ENCODE results near the gene ANLN.

ANLN gene

GRCh38 chr7:36389371-36390198 lies at the start of gene ANLN:
Gene ANLN, plus strand, starts transcription at chr7:36389862. Its CDS starts 165 bp downstream, at chr7:36390027.
- H3K27me3 ChIP-seq (ENCODE audit: insufficient read depth, low read length): no peaks in the 10 kb centered on the region
- peaks cover 14% of the 10 kb centered on the region for H3K4me1 ChIP-seq (ENCODE audit: insufficient read depth, low read length)
- H3K4me3 ChIP-seq (ENCODE audit: low read length): peak within 1 kb of the TSS; percentile 96
- H3K9me3 ChIP-seq (ENCODE audit: low read length): no peaks in the 10 kb centered on the region
- H2AFZ ChIP-seq (ENCODE audit: low read depth, low read length): peak within 1 kb of the TSS; percentile 96
- no peaks in the 10 kb centered on the region for H3K36me3 ChIP-seq (ENCODE audit: insufficient read depth, low read length)

- Histone ChIP-seq H2AFZ (ENCODE audit: low read depth, low read length) (no peak overlapping the region), H3K36me3 (ENCODE audit: insufficient read depth, low read length) (no peaks in the 10 kb centered on the region), H3K27me3 (ENCODE audit: insufficient read depth, low read length) (no peaks in the 10 kb centered on the region), H3K4me3 (ENCODE audit: low read length) (no peak overlapping the region), H3K4me1 (ENCODE audit: insufficient read depth, low read length) (peaks cover 5% of the 10 kb centered on the region), H3K9me3 (ENCODE audit: low read length) (no peaks in the 10 kb centered on the region)
These were observed 46.1 kb upstream of the ANLN start for GRCh38 chr7:36343548-36343947.

GRCh38 chr7:36344622-36345021 lies 45.0 kb upstream of the ANLN start:
- Histone ChIP-seq H3K9me3 (ENCODE audit: low read length) (no peaks in the 10 kb centered on the region), H3K4me1 (ENCODE audit: insufficient read depth, low read length) (peaks cover 11% of the 10 kb centered on the region), H3K4me3 (ENCODE audit: low read length) (no peak overlapping the region), H3K27me3 (ENCODE audit: insufficient read depth, low read length) (no peaks in the 10 kb centered on the region), H3K36me3 (ENCODE audit: insufficient read depth, low read length) (no peaks in the 10 kb centered on the region), H2AFZ (ENCODE audit: low read depth, low read length) (no peak overlapping the region)

- Histone ChIP-seq H3K27me3 (ENCODE audit: insufficient read depth, low read length) (no peaks in the 10 kb centered on the region), H3K9me3 (ENCODE audit: low read length) (no peaks in the 10 kb centered on the region), H3K4me3 (ENCODE audit: low read length) (no peak overlapping the region), H3K4me1 (ENCODE audit: insufficient read depth, low read length) (peaks cover 11% of the 10 kb centered on the region), H3K36me3 (ENCODE audit: insufficient read depth, low read length) (no peaks in the 10 kb centered on the region), H2AFZ (ENCODE audit: low read depth, low read length) (no peak overlapping the region)
These were observed 43.3 kb upstream of the ANLN start for GRCh38 chr7:36346260-36346831.

GRCh38 chr7:36348256-36348655 lies 41.4 kb upstream of the ANLN start:
- Histone ChIP-seq H2AFZ (ENCODE audit: low read depth, low read length) (no peak overlapping the region), H3K9me3 (ENCODE audit: low read length) (no peaks in the 10 kb centered on the region), H3K27me3 (ENCODE audit: insufficient read depth, low read length) (no peaks in the 10 kb centered on the region)

GRCh38 chr7:36348771-36349170 lies 40.9 kb upstream of the ANLN start:
- Histone ChIP-seq H3K9me3 (ENCODE audit: low read length) (no peaks in the 10 kb centered on the region), H3K27me3 (ENCODE audit: insufficient read depth, low read length) (no peaks in the 10 kb centered on the region), H3K4me1 (ENCODE audit: insufficient read depth, low read length) (peaks cover 11% of the 10 kb centered on the region), H3K4me3 (ENCODE audit: low read length) (no peak overlapping the region), H3K36me3 (ENCODE audit: insufficient read depth, low read length) (no peaks in the 10 kb centered on the region), H2AFZ (ENCODE audit: low read depth, low read length) (no peak overlapping the region)

More at GRCh38 chr7:36348256-36348655, 41.4 kb upstream of the ANLN start:
- peaks cover 11% of the 10 kb centered on the region for H3K4me1 ChIP-seq (ENCODE audit: insufficient read depth, low read length)
- no peaks in the 10 kb centered on the region for H3K36me3 ChIP-seq (ENCODE audit: insufficient read depth, low read length)
- H3K4me3 ChIP-seq (ENCODE audit: low read length): no peak overlapping the region

GRCh38 chr7:36349626-36350025 lies 40.0 kb upstream of the ANLN start:
- Histone ChIP-seq H3K9me3 (ENCODE audit: low read length) (no peaks in the 10 kb centered on the region), H2AFZ (ENCODE audit: low read depth, low read length) (no peak overlapping the region), H3K27me3 (ENCODE audit: insufficient read depth, low read length) (no peaks in the 10 kb centered on the region), H3K4me3 (ENCODE audit: low read length) (no peak overlapping the region), H3K36me3 (ENCODE audit: insufficient read depth, low read length) (no peaks in the 10 kb centered on the region), H3K4me1 (ENCODE audit: insufficient read depth, low read length) (peaks cover 11% of the 10 kb centered on the region)

- Histone ChIP-seq H3K4me1 (ENCODE audit: insufficient read depth, low read length) (peaks cover 4% of the 10 kb centered on the region), H3K9me3 (ENCODE audit: low read length) (no peaks in the 10 kb centered on the region), H3K27me3 (ENCODE audit: insufficient read depth, low read length) (no peaks in the 10 kb centered on the region)
These were observed 34.2 kb upstream of the ANLN start for GRCh38 chr7:36355490-36355889.

GRCh38 chr7:36357054-36357453 lies 32.6 kb upstream of the ANLN start:
- Histone ChIP-seq H3K9me3 (ENCODE audit: low read length) (no peaks in the 10 kb centered on the region), H3K27me3 (ENCODE audit: insufficient read depth, low read length) (no peaks in the 10 kb centered on the region), H3K36me3 (ENCODE audit: insufficient read depth, low read length) (peaks cover 5% of the 10 kb centered on the region), H3K4me1 (ENCODE audit: insufficient read depth, low read length) (peaks cover 4% of the 10 kb centered on the region), H2AFZ (ENCODE audit: low read depth, low read length) (no peak overlapping the region), H3K4me3 (ENCODE audit: low read length) (no peak overlapping the region)

More at GRCh38 chr7:36355490-36355889, 34.2 kb upstream of the ANLN start:
- no peak overlapping the region for H2AFZ ChIP-seq (ENCODE audit: low read depth, low read length)
- peaks cover 5% of the 10 kb centered on the region for H3K36me3 ChIP-seq (ENCODE audit: insufficient read depth, low read length)
- H3K4me3 ChIP-seq (ENCODE audit: low read length): no peak overlapping the region

- H3K9me3 ChIP-seq (ENCODE audit: low read length): no peaks in the 10 kb centered on the region
- no peak overlapping the region for H3K4me3 ChIP-seq (ENCODE audit: low read length)
- peaks cover 5% of the 10 kb centered on the region for H3K36me3 ChIP-seq (ENCODE audit: insufficient read depth, low read length)
- peaks cover 4% of the 10 kb centered on the region for H3K4me1 ChIP-seq (ENCODE audit: insufficient read depth, low read length)
- no peak overlapping the region for H2AFZ ChIP-seq (ENCODE audit: low read depth, low read length)
- H3K27me3 ChIP-seq (ENCODE audit: insufficient read depth, low read length): no peaks in the 10 kb centered on the region
These were observed 31.1 kb upstream of the ANLN start for GRCh38 chr7:36358589-36358988.

- Histone ChIP-seq H3K4me1 (ENCODE audit: insufficient read depth, low read length) (peaks cover 4% of the 10 kb centered on the region), H3K27me3 (ENCODE audit: insufficient read depth, low read length) (no peaks in the 10 kb centered on the region), H3K9me3 (ENCODE audit: low read length) (no peaks in the 10 kb centered on the region), H3K36me3 (ENCODE audit: insufficient read depth, low read length) (peaks cover 5% of the 10 kb centered on the region), H2AFZ (ENCODE audit: low read depth, low read length) (no peak overlapping the region), H3K4me3 (ENCODE audit: low read length) (no peak overlapping the region)
These were observed 29.4 kb upstream of the ANLN start for GRCh38 chr7:36360244-36360643.

- Histone ChIP-seq H3K27me3 (ENCODE audit: insufficient read depth, low read length) (no peaks in the 10 kb centered on the region), H3K4me3 (ENCODE audit: low read length) (no peak overlapping the region), H2AFZ (ENCODE audit: low read depth, low read length) (no peak overlapping the region), H3K36me3 (ENCODE audit: insufficient read depth, low read length) (peaks cover 5% of the 10 kb centered on the region), H3K4me1 (ENCODE audit: insufficient read depth, low read length) (peaks cover 7% of the 10 kb centered on the region), H3K9me3 (ENCODE audit: low read length) (no peaks in the 10 kb centered on the region)
These were observed 28.4 kb upstream of the ANLN start for GRCh38 chr7:36361227-36361626.

GRCh38 chr7:36363515-36363914 lies 26.1 kb upstream of the ANLN start:
- Histone ChIP-seq H3K36me3 (ENCODE audit: insufficient read depth, low read length) (no peaks in the 10 kb centered on the region), H3K27me3 (ENCODE audit: insufficient read depth, low read length) (no peaks in the 10 kb centered on the region), H3K9me3 (ENCODE audit: low read length) (no peaks in the 10 kb centered on the region), H3K4me3 (ENCODE audit: low read length) (no peak overlapping the region), H2AFZ (ENCODE audit: low read depth, low read length) (no peak overlapping the region), H3K4me1 (ENCODE audit: insufficient read depth, low read length) (peaks cover 9% of the 10 kb centered on the region)
